GM18951 (cell line): Measurements from ENCODE around the gene CCR6.
A peak's percentile ranks its signal among the peaks of the same experiment; 100 is the strongest.

Experiments
- POLR2A ChIP-seq: IDR thresholded peaks from 4 replicates; pipeline ENCODE4 v1.6.1; 2011; ENCODE audit warnings: mild to moderate bottlenecking; ENCODE audit not compliant: insufficient read length, insufficient read depth; ENCODE audit errors: extremely low read depth
- in situ Hi-C: fragments of 300-500 bp; cut with MboI; formaldehyde crosslinking; loops from one replicate; pipeline ENCODE4 v1.12.0; 2022; ENCODE audit warnings: low sequenced_read_pairs, mixed read lengths, inconsistent platforms; ENCODE audit not compliant: unreplicated experiment

Gene CCR6

DNA sequence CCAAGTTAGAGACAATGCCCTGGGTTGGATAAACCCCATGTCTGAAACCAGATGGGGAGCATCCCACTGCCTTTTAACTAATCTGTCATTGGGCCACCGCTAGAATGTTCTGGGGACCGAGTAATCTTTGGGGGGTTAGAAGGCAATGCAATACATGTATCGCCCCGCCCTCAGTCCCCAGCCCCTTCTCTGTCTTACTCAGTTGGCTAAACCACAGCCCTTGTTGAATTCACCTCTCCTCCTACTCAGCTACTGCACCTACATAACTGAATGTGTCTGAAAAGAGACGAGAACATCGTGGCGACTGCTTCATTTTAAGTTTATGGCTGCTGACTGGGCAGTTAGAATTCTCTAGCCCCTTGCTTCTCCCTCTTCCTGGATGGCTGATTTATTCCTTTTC lies 15.1 kb upstream of the CCR6 start:
- in situ Hi-C loops, result no loop called here
- no peak for TF ChIP-seq POLR2A

DNA sequence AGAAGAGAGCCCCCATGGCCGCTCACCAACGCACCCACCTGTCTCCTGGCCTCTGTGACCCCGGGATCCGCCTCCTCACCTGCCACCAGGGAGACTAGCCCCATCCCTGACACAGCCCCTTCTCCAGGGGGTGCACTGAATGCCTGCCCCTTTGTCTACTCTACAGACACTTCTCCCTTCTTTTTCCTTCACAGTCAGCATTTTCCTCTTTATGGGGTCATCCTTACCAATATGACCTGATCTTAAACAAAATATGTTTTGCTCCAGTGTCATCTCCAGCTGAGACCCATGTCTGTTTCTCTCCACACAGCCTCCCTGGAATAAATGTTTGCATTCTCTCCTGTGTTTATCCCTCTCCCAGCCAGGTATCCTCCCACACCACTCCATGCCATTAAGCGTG lies 14.6 kb upstream of the CCR6 start:
- TF ChIP-seq POLR2A, result no peak
- in situ Hi-C loops, result no loop called here

DNA sequence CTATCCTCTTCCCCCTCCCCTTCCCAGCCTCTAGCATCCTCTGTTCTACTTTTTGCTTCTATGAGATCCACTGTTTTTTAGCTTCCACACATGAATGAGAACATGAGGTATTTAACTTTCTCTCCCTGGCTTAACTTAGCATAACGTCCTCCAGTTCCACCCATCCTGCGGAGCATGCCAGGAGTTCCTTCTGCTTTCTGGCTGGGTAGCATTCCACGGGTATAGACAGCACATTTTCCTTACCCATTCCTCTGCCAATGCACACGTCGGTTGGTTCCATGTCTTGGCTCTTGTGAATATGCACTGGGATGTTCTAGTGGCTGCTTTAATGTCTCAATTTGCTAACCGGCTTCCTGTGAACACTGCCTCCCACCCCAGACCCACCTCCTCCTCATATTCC lies 13.2 kb upstream of the CCR6 start:
- TF ChIP-seq POLR2A, result no peak
- in situ Hi-C loops, result no loop called here

DNA sequence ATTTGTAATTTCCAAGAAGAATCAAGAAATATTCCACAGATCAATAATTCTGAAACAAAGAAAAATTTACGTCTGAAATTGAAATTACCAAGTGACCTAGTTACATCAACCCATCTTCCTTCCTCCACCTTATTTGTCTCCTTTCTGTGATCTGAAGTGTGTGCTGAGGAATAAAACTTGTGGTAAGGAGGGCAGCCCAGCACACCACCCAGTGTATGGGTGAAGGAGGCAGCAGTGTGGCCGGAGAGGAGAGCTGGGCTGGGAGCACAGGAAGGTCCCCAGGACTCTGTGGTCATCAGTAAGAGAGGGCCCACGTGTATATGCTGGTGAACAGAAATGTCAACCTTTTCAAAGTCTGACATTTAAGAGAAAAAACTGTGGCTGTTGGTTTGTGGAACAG lies 11.3 kb upstream of the CCR6 start:
- TF ChIP-seq POLR2A, result no peak
- in situ Hi-C loops, result no loop called here

DNA sequence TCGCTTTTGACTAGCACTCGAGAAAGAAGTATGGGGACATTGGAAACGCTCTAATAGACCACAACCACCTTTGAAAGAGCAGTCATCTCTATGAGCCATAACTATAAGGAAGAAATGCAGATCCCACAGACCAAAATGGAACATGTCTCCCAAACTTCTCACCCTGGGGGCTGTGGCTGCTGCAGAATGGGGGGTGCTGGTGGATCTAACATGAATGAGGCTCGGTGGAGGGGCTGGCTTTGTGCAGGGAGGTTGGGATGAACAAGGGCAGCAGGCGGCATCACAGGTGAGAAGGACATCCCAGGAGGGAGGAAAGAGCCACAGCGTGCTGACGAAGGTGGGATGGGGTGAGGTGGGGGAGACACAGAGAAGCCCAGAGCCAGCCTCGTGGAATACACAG lies 10.5 kb upstream of the CCR6 start:
- in situ Hi-C loops, result no loop called here
- TF ChIP-seq POLR2A, result no peak

DNA sequence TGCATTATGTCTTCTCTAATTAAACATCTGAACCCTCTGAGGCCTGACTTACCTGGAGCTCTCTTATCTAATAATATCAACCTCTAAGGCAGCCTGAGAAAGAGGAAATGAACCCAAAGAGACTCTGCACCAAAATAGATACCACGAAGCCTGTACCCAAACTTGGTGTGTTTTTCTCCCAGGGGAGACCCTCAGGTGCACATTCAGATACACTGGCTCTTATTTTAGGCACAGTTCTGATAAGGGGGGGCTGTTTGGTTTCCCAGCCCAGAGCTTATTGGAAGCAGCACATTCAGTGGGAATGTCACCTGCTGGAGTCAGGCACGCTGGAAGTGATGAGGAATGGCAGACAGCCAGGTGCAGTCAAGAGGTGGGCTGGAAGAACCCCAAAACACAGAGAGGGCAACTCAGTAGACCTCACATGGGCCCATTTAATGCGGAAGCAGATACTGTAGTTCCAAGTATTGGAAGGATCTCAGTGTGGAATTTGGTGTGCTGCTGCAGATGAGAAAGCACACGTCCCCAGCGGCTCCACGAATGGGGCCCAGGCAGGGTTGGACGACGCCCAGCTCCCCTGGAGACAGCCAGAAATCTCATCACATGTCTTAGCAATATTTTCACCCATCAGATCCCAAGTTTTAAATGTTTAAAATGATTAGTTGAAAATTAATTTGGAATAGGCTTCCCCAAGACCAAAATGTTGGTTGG lies 9.7 kb upstream of the CCR6 start:
- no peak for TF ChIP-seq POLR2A
- in situ Hi-C loops, result no loop called here

DNA sequence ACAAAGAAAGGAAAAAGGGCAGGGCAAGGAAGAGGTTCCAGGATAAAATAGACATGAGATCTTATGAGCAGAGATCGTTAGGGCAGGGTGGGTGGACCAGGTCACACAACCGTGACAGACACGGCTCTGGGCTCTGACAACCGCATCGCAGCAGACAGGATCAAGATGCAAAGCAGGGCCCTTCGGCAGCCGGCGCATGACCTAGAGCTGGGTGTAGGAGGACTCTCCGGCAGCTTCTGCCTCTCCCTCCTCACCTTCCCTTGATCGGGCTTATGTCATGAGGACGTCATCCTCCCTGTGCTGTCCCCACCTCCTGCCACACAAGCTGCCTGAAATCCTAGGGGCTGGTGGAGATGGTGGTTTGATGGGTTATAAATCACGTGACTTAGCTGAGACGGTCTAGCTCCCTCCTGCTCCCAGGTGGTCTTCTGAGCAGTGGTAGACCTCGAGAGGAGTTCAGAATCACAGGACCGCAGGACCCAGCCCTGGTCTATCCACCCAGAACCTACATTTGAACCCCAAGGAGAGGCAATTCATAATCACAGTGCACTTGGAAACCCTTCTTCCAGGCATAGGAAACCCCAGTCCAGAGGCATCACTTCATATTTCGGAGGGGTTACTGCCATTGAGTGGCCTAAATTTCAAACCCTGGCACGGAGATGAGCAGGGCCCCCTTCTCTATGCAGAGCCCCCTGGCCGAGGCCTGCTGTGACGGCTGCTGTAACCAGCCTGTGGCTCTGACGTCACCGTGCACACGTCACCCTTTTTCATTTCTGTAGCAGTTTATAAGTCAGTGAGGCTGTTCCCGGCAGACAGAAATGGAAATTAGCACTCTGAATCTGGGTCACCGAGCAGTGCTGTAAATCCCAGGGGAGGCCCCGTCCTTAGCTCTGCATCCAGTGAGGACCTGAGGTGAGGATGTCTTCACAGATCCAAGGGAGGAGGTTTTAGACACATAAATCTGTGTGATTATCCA lies 8.7 kb upstream of the CCR6 start:
- peak; percentile 63 for TF ChIP-seq POLR2A
- in situ Hi-C loops, result no loop called here

DNA sequence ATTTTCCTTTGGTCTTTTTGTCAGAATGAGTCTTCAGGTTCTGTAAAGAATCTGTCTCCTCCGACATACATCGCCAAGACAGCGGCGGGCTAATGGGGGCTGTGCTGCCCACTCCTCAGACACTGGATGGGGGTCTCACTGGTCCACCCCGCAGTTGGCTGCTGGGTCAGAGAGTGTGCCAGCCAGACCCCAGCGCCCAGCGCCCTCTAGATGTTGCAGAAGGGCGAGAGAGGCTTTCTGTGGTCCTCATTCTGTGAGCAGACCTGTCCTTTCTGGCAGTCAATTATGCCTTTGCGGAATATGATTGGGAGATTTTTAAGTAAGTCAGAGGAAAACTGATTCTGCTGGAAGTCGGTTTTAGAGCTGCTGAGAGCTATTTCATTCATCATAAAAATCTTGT lies 7.8 kb upstream of the CCR6 start:
- in situ Hi-C loops, result no loop called here
- TF ChIP-seq POLR2A, result no peak

DNA sequence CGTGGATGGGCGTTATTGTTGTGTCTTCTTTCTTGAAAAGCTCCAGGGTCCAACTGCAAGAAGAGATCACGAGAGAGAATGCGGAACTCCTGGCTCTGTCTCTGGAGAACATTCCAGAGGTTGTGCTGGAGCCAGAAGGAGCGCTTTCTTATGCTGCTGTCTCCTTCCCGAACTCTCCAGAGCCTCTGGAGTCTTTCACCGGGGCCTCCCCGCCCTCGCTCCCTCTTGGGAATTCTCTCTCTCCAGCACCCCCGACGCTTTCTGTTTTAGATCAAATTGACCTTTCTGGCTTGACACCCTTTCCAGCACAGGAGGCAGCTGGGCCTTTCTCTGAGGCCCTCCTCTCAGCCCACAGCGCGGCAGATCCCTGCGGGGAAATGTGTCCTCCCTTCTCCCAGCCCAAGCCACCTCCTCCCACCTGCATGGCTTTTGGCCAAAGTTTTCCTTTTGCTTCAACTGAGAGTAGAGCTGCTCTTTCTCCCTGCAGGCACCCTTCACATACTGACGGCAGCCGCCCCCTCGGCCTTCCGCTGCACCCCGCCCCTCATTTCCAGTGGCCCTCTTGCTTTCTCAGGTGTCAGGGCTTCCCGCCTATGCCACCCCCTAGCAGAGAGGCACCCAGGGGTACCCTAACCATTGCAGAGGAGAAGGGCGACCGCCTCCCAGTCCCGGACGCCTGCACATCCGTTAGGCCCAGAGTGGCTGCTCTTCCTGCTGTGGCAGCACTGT lies 6.6 kb upstream of the CCR6 start:
- no peak for TF ChIP-seq POLR2A
- in situ Hi-C loops, result no loop called here

DNA sequence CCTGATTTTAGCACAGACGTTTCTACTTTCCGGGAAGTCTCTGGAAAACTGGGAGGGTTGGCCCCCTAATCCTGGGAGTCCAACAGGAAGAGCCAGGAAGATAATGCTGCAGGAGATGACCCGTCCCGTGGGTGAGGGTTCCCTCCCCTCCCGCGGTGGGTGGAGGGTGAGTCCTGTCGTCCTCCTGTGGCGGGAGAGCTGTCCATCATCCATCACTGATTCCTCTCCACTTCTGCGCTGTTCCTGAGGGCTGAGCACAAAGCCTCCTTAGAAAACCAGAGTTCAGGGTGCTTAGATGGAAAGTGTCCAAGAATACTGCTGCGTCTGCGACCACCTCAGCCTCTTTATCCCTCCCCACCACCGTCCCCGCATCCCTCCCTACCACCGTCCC lies 6.1 kb upstream of the CCR6 start:
- in situ Hi-C loops, result no loop called here
- no peak for TF ChIP-seq POLR2A

DNA sequence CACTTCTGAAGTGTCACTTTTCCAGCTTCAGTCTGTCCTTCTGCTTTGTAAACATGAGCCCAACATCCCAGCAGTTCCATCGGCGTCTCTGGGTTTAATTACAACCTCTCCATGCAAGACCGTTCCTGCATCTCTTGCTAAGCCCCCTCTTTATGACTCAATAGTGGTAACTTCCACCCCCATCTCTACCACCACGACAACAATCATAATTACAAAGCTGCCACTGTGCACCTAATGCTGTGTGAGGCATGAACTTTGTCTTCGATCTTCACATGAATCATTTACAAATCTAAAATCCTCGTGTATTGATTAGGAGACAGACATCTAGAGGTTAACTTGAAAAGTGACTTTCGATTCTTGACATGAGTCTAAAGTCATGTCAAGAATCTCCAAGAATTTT lies 4.9 kb upstream of the CCR6 start:
- no peak for TF ChIP-seq POLR2A
- in situ Hi-C loops, result no loop called here

DNA sequence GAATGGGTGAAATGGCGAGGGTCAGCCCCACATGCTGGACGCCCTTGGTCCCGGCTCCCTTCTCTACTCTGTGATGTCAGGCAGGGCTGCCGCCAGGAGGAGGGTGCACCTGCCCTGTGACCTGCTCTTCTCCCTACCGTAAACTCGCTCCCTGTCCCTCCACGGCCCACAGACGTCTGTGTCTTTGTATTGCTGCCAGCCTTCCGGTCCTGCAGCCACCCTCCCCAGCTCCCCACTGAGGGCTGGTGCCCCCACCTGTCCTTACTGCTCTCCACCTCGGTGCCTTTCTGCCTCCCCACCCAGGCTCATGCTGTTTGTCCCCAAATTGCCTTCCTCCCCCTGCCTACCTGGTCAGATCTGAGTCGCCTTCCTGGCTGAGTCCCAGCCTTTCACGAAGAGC lies 4.1 kb upstream of the CCR6 start:
- TF ChIP-seq POLR2A, result peak; percentile 15
- in situ Hi-C loops, result no loop called here
